ENCODE measurements around the gene DISP3.

GRCh38 chr1:11443961-11444658 is 34.8 kb upstream of the DISP3 start:
- TF ChIP-seq CTCF (IDR thresholded peaks at IDR 0.05; ENCODE audit: low read depth, low read length, poor library complexity, severe bottlenecking), result no peak
- TF ChIP-seq EZH2phosphoT487 (IDR thresholded peaks at IDR 0.05; ENCODE audit: borderline replicate concordance, low read length), result no peak

Data from DOHH2 (cell line).